NCI-H1694 treated with DMSO at 0.1 percent for 48 hours (cell line): Measurements from ENCODE around the gene SLX9.
A peak's percentile ranks its signal among the peaks of the same experiment; 100 is the strongest.

Source experiments
- DNase-seq: peaks from one replicate; lab custom pipeline; 2025; lab: John Stamatoyannopoulos, UW

SLX9 gene, protein sequence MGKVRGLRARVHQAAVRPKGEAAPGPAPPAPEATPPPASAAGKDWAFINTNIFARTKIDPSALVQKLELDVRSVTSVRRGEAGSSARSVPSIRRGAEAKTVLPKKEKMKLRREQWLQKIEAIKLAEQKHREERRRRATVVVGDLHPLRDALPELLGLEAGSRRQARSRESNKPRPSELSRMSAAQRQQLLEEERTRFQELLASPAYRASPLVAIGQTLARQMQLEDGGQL

DNA sequence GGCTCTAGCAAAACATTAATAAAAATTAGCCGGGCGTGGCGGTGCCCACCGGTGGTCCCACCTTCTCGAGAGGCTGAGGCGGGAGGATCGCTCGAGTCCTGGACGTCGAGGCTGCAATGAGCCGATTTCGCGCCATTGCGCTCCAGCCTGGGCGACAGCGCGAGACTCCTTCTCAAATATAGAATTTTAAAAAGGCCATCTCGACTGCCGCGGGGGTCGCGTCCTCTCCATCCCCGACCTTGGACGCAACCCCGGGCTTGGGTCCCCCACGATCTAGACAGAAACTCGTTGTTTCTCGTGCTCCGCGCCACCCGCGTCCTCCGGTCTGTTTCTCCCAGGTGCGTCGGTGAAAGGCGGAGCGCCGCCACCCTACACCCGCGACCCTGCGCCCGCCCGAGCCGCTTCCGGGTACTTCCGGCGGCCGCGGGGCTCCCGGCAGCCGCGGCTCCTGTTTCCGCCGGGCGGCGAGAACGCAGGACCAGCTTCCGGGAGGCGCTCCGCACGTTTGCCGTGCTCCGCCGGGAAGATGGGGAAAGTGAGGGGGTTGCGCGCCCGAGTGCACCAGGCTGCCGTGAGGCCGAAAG is at the start of gene SLX9:
SLX9 (plus strand) TSS at position 498 of the 584 bp plus-strand sequence; CDS start at position 527, 29 bp downstream.
- DNase-seq: peak; percentile 61

DNA sequence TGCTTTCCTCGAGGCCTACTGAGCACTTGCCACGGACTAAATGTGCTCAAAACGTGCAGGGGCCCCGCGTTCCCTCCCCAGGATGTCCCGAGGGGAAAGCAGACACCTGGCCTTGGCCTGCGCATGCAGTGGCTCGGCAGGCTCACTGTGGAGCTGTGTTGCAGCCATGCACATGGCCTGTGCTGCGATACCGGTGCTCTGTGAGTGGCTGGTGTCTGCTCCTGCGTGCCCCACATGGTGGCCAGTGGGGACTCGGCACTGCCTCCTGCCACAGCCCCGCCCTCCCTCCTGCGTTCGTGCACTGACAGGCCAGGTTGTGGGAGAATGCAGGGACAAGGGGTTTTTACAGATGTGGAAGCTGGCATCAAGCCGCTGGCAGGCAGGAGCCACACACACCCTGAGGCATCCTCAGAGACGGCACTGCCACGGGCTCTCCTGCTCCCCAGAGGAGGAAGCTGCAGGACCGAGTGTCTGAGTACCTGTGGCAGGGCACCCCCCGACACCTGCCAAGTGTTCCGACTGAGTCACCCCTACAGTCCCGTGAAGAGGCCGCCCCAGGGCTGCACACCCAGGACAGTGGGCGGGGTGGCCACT is 49.4 kb upstream of the SLX9 start:
- DNase-seq: no peak

DNA sequence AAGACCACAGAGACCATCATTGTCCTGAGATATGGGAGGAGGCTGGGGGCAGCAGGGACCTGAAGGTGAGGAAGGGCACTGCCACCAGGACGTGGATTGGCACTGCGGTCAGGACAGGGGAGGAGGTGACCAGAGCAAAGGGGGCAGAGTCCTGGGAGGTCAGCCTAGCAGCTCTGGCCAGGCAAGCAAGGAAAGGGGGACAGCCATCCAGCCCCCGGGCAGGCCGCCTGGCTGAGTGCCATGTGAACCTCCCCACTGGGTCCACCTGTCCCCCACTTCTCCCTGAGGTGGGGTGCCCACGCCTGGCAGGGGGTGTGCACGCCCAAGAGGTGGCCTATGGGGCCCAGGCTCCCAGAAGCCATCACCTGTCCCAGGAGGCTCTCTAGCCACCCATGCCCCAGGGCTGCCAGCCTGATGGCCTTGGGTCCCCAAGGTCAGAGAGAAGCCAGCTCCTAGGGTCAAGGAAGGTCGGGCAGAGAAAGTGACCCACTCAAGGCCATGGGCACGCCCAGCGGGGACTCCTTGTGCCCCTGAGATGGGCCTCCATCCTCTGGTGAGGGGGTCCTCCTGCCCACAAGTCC is 48.8 kb upstream of the SLX9 start:
- DNase-seq: no peak

DNA sequence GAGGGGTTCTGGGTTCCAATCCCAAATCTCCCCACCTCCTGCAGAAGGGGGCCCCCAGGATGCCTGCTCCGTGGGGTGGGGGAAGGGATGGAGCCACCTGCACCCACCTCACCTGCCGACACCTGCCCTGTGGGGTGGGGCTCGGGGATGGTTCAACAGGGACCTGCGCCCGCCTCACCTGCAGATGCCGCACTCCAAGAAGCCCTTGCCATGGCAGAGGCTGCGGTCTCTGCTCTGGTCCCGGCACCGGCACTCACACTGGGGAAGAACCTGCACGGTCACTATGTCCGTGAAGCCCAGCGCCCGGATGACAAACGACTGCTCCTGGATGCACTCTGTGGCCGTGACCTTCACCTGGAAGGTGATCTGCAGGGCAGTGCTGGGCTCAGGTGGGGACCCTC is 48.2 kb upstream of the SLX9 start:
- DNase-seq: no peak

DNA sequence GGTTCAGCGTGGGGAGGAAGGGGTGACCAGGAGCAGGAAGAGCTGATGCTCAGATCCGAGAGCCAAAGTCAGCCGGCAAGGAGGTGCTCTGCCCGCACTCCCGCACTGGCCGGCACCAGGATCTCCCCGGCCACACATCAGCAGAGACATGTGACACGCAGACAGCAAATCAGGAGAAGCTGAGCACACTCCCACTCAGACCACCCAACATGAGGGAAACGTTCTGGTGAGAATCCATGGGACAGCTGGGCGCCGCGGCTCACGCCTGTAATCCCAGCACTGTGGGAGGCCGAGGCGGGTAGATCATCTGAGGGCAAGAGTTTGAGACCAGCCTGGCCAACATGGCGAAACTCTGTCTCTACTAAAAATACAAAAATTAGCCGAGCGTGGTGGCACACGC is 47.7 kb upstream of the SLX9 start:
- DNase-seq: no peak

DNA sequence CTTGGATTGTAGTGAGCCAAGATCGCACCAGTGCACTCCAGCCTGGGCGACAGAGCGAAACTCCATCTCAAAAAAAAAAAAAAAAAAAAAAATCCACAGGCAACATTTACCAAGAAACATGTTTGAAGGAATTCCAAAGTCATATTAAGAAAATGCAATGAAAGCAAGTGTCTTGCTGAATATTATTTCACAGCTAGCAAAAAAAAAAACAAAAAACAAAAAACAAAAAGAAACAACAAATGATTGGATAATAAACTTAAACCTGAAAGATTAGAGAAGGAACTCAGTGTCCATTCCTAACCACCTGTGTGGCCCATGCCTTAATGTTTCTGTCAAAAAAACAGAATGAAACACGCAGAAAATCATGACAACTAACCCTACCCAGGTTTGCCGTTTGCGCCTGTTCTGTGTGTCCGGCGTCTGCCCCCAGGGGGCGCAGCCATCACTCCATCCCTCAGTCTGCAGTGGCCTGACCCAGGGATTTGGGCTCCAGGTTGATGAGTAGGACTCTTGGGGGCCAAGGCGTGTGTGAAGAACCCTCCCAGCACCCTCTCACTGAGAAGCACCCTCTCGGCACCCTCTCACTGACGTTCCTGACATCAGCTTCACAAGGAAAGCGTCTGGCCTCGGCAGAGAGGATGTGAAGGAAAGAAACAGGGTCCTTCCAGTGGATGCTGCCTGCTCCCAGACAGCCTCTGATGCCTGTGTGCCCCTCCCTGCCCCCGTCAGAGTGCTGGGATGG is 47.1 kb upstream of the SLX9 start:
- peak; percentile 48 for DNase-seq

DNA sequence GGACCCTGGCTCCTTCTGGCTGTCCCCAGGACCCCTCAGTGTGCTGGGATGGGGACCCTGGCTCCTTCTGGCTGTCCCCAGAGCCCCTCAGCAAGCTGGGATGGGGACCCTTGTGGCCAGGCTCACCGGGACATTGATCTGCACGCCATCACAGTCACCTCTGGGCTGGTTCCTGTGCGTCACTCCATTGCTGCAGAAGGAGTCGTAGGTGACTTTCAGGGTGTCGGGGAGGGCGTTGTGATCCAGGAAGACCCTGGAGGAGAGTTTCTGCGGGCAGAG is 46.6 kb upstream of the SLX9 start:
- DNase-seq: no peak

DNA sequence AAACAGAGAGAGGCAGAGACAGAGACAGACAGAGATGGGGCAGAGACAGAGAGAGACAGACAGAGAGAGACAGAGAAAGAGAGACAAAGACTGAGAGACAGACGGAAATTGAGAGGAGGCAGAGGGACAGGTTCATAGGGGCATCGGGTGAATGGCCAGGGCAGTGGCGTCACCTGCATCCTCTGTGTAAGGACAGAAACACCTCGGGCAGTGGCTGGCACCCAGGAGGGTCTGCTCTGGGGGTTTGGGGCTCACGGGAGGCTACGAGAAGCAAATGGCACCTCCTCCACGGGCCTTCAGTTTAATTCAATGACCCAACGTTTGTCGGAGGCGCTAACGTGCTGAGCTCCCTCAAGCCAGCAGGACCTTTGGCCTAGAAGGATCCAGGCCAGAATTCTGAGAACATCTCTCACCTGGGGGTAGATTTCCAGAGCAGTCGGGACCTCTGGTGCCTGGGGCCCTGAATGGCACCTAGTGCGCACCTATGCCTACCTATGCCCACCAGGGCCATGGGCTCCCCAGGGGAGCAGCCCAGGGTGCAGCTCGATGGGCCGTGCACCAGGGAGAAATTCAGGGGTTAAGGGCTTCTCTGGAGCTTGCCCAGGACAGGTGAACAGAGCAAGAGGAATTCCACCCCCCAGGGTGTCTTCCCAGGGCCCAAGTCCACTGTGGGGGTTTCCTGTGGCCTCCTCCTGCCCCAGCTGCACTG is 45.7 kb upstream of the SLX9 start:
- no peak for DNase-seq

DNA sequence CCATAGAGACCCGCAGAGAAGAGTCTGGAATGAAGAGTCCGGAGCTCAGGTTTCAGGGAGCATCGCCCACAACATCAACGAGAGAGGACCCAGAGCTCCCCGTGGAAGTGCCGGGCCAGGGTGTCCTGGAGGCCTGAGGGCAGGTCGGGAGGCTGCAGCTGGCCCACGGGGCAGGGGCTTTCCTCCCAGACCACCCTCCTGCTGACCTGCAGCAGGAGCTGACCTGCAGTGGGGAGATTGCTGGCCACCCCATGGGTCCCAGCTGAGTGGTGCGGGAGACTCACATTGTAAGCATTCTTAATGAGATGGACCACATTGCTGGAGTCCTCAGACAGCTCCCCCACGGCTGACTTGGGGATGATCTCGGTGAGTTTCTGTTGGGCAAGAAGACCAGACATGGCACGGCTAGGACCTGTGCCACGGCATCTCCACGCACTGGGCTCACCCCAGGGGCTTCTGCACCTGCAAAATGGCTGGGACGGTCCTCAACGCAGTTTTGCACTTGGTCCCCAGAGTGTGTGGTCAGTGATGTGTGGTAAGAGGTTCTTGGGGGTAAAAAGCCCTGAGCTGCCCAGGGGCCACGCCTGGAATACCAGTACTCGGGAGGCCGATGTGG is 45.0 kb upstream of the SLX9 start:
- no peak for DNase-seq

DNA sequence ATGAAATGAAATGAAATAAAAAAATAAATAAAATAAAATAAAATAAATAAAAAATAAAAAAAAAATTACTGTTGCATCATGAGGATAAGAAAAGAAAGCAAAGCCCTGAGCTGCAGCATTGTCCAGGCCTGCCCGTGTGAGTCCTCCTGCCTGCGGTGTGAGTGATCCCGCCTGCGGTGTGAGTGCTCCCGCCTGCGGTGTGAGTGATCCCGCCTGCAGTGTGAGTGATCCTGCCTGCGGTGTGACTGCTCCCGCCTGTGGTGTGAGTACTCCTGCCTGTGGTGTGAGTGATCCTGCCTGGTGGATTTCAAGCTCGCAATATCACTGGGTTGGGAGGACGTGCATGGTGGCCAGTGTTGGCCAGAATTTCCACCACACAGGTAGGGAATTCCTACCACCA is 44.0 kb upstream of the SLX9 start:
- DNase-seq: no peak

DNA sequence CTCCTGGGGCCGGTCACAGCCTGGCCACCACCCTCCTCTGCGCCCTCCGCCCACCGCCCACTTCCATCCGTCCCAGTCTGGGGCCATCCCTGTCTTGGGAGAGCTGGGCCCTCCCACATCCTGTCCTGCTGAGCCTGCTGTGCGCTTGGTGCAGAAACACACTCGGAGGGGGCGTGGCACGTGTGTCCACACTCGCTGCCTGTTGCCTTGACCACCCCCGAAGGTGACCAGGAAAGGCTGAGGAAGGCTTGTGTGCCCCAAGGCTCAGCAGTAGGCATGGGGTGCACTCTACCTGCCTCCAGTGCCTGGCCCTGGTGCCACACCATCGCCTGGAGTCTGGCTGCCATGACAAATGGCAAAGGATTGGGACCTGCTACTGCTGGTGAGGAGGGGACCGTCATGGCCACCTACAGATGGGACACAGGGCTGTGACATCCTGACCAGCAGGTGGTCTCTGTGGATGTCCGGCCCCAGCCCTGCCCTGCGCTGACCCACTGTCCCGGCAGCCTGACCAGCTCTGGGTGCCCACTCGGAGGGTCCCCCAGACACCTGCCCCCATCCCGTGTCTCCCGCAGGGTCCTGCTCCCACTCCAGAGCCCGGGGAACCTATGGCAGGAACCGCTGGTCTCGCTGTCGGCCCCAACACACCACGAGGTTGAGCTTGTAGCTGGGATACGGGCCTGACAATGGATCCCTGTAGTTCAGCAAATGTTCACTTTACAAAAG is 43.1 kb upstream of the SLX9 start:
- DNase-seq: no peak

DNA sequence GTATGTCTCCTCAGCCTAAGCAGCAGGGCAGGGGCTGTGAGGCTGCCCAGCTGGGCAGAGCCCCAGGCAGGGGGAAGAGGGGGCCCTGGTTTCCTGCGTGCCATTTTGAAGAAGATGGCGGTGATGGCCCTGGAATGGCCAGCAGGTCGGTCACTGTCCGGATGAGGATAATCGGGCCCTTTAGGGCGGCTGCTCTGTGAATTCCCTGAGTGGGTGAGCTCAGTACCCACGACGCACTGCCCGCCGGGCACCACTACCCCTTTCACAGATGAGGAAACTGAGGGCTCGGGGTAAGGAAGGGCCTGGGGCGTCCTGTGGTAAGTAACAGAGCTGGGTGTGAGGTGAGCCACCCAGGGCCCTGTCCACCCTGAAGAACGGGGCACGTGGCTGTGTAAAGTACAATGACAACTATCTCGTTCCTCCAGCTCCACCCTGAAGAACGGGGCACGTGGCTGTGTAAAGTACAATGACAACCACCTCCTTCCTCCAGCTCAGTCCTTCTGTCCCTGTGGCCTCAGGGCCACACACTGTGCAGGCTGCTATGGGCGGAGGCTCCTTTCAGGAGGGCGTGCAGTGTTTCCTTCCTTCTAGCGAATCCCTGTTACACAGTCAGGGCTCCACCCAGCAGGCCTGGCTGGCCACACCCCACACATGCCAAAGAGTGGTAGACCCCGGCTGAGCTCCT is 42.4 kb upstream of the SLX9 start:
- DNase-seq: no peak

DNA sequence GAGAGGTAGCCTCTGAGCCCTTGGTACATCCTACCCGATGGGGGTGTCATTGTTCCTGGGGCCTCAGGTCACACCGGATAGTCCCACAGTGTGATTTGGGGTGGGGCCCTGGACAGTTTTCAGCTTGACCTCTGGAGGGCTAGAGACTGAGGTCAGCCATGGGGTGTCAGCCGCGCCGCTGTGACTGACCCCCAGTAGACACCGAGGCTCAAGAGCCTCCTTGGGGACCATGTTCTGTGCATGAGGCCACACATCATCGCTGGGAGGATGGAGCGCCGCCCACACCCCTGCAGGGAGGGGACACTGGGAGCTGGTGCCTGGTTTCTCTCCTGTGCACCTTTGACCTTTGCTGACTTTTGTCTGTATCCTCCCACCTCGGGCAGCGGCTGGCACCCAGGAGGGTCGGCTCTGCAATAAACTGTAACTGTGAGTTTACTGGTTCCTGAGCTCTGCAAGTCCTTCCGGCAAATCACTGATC is 41.8 kb upstream of the SLX9 start:
- DNase-seq: no peak

DNA sequence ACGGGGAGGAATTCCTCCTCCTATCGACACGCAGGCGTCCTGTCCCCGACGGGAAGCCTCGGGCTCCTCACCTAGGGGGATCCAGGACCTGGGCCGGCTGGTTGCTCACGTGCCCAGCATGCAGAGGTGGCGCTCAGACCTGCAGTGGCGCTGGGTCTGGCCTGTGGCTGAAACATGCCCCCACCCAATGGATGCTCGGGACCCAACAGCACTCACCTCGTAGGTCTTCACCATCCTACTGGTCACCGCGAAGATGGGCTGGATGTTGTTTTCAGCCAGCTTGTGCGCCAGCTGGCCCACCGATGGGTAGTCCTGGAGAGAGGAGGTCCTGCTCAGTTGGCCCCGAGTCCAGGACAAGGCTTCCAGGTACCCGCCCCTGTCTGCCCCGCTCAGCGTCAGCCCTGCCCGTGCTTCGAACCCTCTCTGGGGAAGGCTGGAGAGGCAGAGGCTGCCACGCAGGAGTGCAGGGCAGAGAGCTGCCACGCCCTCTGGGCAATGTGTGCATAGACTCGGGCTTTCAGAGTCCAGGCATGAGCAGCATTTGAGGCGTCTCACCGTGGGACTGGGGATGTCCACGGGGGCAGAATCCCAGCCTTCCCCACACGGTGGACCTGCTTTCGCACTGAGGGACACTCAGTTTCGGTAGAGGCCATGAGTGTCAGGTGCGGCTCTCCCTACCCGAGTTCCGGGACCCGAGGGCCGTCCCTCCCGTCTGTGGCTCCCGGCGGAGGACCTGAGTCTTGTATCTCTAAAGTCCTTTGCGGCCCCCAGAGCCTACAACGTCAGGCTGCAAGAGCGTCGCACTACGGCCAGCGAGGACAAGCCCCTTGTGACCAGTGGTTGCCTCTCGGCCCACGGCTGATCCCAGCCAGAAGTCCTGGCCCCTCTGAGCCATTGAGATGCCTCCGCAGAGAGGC is 40.7 kb upstream of the SLX9 start:
- DNase-seq: no peak

DNA sequence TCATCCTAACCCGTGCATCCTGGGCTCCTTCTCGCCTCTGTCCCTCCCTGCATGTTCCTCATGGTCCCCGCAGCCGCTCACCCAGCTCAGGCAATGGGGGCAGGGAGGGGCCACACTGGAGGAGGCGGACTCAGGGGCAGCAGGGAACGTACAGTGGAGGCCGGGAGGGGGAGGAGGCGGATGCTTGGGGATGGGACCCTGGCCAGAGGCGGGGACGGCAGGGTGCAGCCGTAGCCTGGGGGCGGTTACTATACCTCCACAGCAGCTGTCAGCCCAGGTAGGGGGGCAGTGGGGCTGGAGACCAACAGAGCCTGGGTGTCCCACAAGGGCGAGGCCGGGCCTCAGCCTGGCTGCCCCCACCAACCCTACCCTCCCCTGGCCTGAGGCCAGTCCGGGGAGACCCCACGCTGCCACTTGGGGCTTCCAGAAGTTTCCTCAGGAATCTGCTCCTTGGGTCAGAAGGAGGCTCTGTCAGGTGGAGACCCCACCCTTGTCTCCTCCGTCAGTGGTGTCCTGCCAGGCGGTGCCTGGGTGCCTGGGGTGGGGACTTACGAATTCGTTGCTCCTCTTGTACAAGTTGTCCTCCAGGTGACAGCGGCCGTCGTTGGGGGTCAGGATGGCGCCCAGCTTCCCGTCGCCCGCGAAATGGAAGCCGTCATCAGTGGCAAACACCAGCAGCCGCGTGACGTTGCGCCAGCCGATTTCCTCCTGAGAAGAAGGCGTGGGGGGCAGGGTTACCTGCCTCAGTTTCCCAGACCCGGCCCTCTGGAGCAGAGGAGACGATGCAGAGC is 39.9 kb upstream of the SLX9 start:
- no peak for DNase-seq

DNA sequence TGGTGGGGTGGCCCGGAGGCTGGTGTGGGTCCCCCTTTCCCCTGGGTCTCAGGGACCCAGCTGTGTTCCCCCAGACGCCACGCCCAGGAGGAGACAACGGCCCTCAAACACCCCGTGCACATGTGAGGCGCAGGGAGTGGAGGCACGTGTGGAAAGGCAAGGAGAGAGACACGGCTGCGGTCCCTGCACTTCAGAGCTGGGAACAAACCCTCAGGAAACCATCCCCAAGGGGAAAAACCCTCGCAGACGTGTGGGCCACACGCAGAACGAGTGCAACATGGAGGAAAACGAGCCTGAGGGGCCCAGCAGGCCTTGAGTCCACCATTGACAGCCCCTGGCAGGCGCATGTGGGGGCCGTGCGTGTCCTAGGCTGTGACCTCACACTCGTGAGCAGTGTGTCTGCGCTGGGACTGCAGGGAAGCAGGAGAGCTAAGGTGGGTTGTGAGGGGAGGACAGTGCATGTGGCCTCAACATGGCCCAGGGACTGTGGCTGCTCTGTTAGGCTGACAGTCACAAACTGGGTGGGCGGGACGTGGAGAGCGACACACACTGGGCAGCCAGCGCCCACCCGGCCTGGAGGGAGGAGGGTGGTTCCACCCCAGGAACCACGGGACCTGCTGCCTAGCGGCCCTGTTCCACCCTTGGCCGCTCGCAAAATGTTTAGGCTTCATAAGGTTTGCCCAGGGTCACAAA is 39.1 kb upstream of the SLX9 start:
- DNase-seq: no peak

DNA sequence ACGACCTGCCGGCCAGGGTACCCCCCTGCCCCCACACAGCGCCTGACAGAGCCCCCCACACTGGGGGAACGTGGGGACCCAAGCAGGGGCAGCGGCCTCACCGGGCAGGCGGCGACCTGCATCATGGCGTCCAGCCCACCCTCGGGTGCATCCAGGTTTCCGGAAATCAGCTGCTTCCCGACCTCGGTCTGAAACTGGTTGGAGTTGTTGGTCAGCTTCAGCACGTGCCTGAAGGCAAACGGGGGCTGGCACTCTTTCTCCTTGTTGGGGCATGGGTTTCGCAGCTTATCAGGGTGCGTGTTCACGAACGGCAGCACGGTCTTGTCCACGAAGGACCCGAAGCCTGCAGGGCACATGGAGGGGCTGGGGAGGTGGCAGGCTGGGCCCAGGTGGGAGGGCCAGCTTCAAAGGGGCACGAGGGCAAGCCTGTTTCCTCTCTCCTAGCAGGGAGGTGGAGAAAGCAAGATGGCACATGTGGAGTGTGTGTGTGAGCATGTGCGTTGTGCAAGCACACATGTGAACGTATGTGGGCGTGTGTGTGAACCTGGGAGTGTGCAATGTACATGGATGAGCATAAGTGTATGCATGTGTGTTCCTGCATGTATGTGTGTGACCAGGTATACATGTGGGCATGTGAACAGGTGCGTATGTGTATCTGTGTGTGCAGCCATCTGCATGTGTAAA is 38.3 kb upstream of the SLX9 start:
- DNase-seq: no peak
